OCI-LY7 (cell line): ENCODE measurements around the gene SCAP. TPM values are rescaled to one million over a fixed set of nuclear protein-coding genes. Genes with fewer than 3 reads are reported as not detected.
A peak's percentile ranks its signal among the peaks of the same experiment; 100 is the strongest.
"Not testable (repeated sequence)": the region's sequence is repeated elsewhere in the genome, so short reads cannot be mapped to it uniquely, and the experiment has no call there.

Source experiments
- BruUV-seq: library from RNA; stranded (reverse); fragments of 400-500 nt; replicated peaks from 2 replicates; lab custom pipeline; 2021; lab: Mats Ljungman, UMichigan
- CTCF ChIA-PET: fragments of 300-600 bp; sonication (Branson Sonifier 250); formaldehyde crosslinking; loops from one replicate; lab custom pipeline; 2022; ENCODE audit warnings: antibody characterized with exemption; ENCODE audit not compliant: unreplicated experiment; lab: Charles Lee
- POLR2A ChIA-PET: fragments of 300-600 bp; sonication (Branson Sonifier 250); formaldehyde crosslinking; loops from one replicate; lab custom pipeline; 2022; ENCODE audit warnings: antibody characterized with exemption; lab: Charles Lee
- DNase-seq: peaks from one replicate; pipeline ENCODE4 v3.0.0-alpha.2; 2015; ENCODE audit warnings: low spot score
- H2AFZ ChIP-seq: fragments of 200-600 bp; sonication (generic), shearing (Covaris generic); 2 replicates; pipeline ENCODE4 v1.6.1; 2014; ENCODE audit warnings: mild to moderate bottlenecking, antibody characterized with exemption, low read length, moderate library complexity
- H3K27ac ChIP-seq: fragments of 200-600 bp; sonication (generic); 2 replicates; pipeline ENCODE4 v1.5.1; 2014; ENCODE audit warnings: mixed run types, low read depth, mild to moderate bottlenecking, moderate library complexity, low read length, inconsistent platforms; ENCODE audit not compliant: poor library complexity, severe bottlenecking
- H3K36me3 ChIP-seq: fragments of 200-600 bp; sonication (generic); 2 replicates; pipeline ENCODE4 v1.6.1; 2014; ENCODE audit warnings: mild to moderate bottlenecking, antibody characterized with exemption, low read length, moderate library complexity, mixed read lengths; ENCODE audit not compliant: insufficient read depth
- H3K4me1 ChIP-seq: fragments of 200-600 bp; sonication (generic); 2 replicates; pipeline ENCODE4 v1.5.1; 2014; ENCODE audit warnings: mild to moderate bottlenecking, low read length; ENCODE audit not compliant: insufficient read depth, poor library complexity, severe bottlenecking
- H3K4me2 ChIP-seq: fragments of 200-600 bp; sonication (generic); 2 replicates; pipeline ENCODE4 v1.6.1; 2014; ENCODE audit warnings: mild to moderate bottlenecking, low read length
- H3K4me3 ChIP-seq: fragments of 200-600 bp; sonication (generic); 2 replicates; pipeline ENCODE4 v1.5.1; 2014; ENCODE audit warnings: mild to moderate bottlenecking, low read depth, low read length; ENCODE audit not compliant: poor library complexity, severe bottlenecking
- H3K79me2 ChIP-seq: fragments of 200-600 bp; sonication (generic); 2 replicates; pipeline ENCODE4 v1.6.1; 2016; ENCODE audit warnings: low read depth, mild to moderate bottlenecking, low read length, moderate library complexity, mixed read lengths; ENCODE audit not compliant: insufficient read depth
- H3K9me2 ChIP-seq: fragments of 200-600 bp; sonication (generic); 2 replicates; pipeline ENCODE4 v1.6.1; 2016; ENCODE audit warnings: mild to moderate bottlenecking, low read length, mixed read lengths; ENCODE audit not compliant: insufficient read depth
- H3K9me3 ChIP-seq: fragments of 200-600 bp; sonication (generic); 2 replicates; pipeline ENCODE4 v1.6.1; 2014; ENCODE audit warnings: mild to moderate bottlenecking, mixed run types, low read length, mixed read lengths
- H4K20me1 ChIP-seq: fragments of 200-600 bp; sonication (generic); 2 replicates; pipeline ENCODE4 v1.6.1; 2014; ENCODE audit warnings: mild to moderate bottlenecking, antibody characterized with exemption, low read length, moderate library complexity, mixed read lengths; ENCODE audit not compliant: insufficient read depth
- EZH2phosphoT487 ChIP-seq: fragments of 200-600 bp; sonication (generic); IDR thresholded peaks from 2 replicates; pipeline ENCODE4 v1.6.1; 2018; ENCODE audit warnings: low read depth, borderline replicate concordance, mild to moderate bottlenecking, mixed run types, antibody characterized with exemption, low read length, moderate library complexity, mixed read lengths
- intact Hi-C: fragments of 100-400 bp; cut with micrococcal nuclease; formaldehyde crosslinking; loops from one replicate; pipeline ENCODE4 v1.10.0; 2022; ENCODE audit not compliant: unreplicated experiment
- total RNA-seq, 2 experiments: library from RNA; depleted of rRNA in 1 of 2; stranded (reverse); fragments of >200 nt in 1 of 2; shearing (Covaris generic) in 1 of 2; gene quantifications; 2 replicates each; pipeline ENCODE4 v1.2.3, GENCODE V29; 2014 to 2022
- TF ChIP-seq, protein P1 (sequence below): fragments of 200-600 bp; sonication (generic); conservative IDR thresholded peaks from 2 replicates; pipeline ENCODE4 v1.5.1; 2014; ENCODE audit warnings: mild to moderate bottlenecking, antibody characterized with exemption, low read length, moderate library complexity, mixed read lengths

The SCAP gene
- total RNA-seq, 2 experiments from 2014 or later = 63.7 to 70.5 TPM

GRCh38 chr3:47513125-47513929 is 37.6 kb upstream of the SCAP start, which contains the start of gene ELP6:
Gene ELP6, minus strand, starts transcription at chr3:47513712. Its CDS starts 122 bp downstream, at chr3:47513590.
- intact Hi-C loops = loop anchor here (1.0 to 2.0 kb wide), 5 partner anchors 22 to 575 kb away; partner anchors contain the start of gene SCAP
- TF ChIP-seq, protein P1, sequence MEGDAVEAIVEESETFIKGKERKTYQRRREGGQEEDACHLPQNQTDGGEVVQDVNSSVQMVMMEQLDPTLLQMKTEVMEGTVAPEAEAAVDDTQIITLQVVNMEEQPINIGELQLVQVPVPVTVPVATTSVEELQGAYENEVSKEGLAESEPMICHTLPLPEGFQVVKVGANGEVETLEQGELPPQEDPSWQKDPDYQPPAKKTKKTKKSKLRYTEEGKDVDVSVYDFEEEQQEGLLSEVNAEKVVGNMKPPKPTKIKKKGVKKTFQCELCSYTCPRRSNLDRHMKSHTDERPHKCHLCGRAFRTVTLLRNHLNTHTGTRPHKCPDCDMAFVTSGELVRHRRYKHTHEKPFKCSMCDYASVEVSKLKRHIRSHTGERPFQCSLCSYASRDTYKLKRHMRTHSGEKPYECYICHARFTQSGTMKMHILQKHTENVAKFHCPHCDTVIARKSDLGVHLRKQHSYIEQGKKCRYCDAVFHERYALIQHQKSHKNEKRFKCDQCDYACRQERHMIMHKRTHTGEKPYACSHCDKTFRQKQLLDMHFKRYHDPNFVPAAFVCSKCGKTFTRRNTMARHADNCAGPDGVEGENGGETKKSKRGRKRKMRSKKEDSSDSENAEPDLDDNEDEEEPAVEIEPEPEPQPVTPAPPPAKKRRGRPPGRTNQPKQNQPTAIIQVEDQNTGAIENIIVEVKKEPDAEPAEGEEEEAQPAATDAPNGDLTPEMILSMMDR = peak; percentile 76
- TF ChIP-seq EZH2phosphoT487 = no peak
- H3K9me2 ChIP-seq = no peaks in the 10 kb centered on the region
- H3K4me2 ChIP-seq = peak within 1 kb of the TSS; percentile 82
- ChIA-PET CTCF (interaction anchor here (0.5 kb wide), 1 partner anchor 38 kb away, joined by 3 read pairs; no protein-coding TSS in a partner anchor), POLR2A (interaction anchor here (0.5 to 1.0 kb wide), 4 partner anchors 11 to 1261 kb away, joined by 3 to 11 read pairs (median 6); no protein-coding TSS in a partner anchor)
- H3K36me3 ChIP-seq = peaks cover 30% of the 10 kb centered on the region
- peak within 1 kb of the TSS; percentile 82 for H3K4me3 ChIP-seq
- peaks cover 10% of the 10 kb centered on the region for H3K4me1 ChIP-seq
- DNase-seq = peak; percentile 99
- no peaks in the 10 kb centered on the region for H3K9me3 ChIP-seq
- H3K27ac ChIP-seq = peak within 1 kb of the TSS; percentile 83
- peak within 1 kb of the TSS; percentile 81 for H2AFZ ChIP-seq
- peaks cover 28% of the 10 kb centered on the region for H3K79me2 ChIP-seq
- no peaks in the 10 kb centered on the region for H4K20me1 ChIP-seq
- BruUV-seq = TSS peak; percentile 81

GRCh38 chr3:47512416-47513124 is 36.8 kb upstream of the SCAP start:
- H4K20me1 ChIP-seq = no peaks in the 10 kb centered on the region
- intact Hi-C loops = loop anchor here (1.0 to 2.0 kb wide), 5 partner anchors 21 to 576 kb away; partner anchors contain the start of gene SCAP
- H3K4me3 ChIP-seq = peak overlapping the region; percentile 82
- peak overlapping the region; percentile 82 for H3K4me2 ChIP-seq
- TSS peak; percentile 66 for BruUV-seq
- CTCF ChIA-PET = interaction anchor here (0.5 kb wide), 1 partner anchor 39 kb away, joined by 3 read pairs; no protein-coding TSS in a partner anchor
- H3K36me3 ChIP-seq = peaks cover 38% of the 10 kb centered on the region
- TF ChIP-seq, protein P1 = no peak
- no peak for TF ChIP-seq EZH2phosphoT487
- POLR2A ChIA-PET = interaction anchor here (0.5 to 1.0 kb wide), 3 partner anchors 30 to 1260 kb away, joined by 3 to 11 read pairs (median 7); no protein-coding TSS in a partner anchor
- H3K9me3 ChIP-seq = no peaks in the 10 kb centered on the region
- H3K9me2 ChIP-seq = no peaks in the 10 kb centered on the region
- peak overlapping the region; percentile 83 for H3K27ac ChIP-seq
- DNase-seq = peak; percentile 57
- H2AFZ ChIP-seq = peak overlapping the region; percentile 81; the same call in 1 of the 2 replicates
- peaks cover 10% of the 10 kb centered on the region for H3K4me1 ChIP-seq
- peaks cover 28% of the 10 kb centered on the region for H3K79me2 ChIP-seq

DNA sequence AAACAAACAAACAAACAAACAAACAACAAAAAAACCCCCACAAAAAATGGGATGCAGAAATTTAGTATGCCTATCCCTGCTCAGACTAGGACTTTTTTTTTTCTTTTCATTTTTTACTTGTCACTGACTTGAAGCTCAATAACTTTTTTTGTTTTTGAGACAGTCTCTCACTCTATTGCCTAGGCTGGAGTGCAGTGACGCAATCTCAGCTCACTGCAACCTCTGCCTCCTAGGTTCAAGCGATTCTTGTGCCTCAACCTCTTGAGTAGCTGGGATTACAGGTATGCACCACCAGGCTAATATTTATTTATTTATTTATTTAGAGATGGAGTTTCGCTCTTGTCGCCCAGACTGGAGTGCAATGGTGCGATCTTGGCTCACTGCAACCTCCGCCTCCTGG is 29.5 kb upstream of the SCAP start:
- CTCF ChIA-PET, intact Hi-C loops, H2AFZ ChIP-seq, H3K4me3 ChIP-seq, H3K4me1 ChIP-seq, H3K4me2 ChIP-seq, H3K79me2 ChIP-seq, H4K20me1 ChIP-seq, BruUV-seq, H3K9me2 ChIP-seq, DNase-seq, H3K27ac ChIP-seq, H3K9me3 ChIP-seq: not testable (repeated sequence)
- peaks cover 74% of the 10 kb centered on the region for H3K36me3 ChIP-seq
- POLR2A ChIA-PET = interaction anchor here (0.6 kb wide), 2 partner anchors 388 to 1942 kb away, joined by 3 to 7 read pairs; no protein-coding TSS in a partner anchor
